NCI-H1436 (cell line): ENCODE measurements around the gene ST6GALNAC5.
A peak's percentile ranks its signal among the peaks of the same experiment; 100 is the strongest.
"Not testable (repeated sequence)": the region's sequence is repeated elsewhere in the genome, so short reads cannot be mapped to it uniquely, and the experiment has no call there.

Experiments used
- DNase-seq: peaks from one replicate; lab custom pipeline; 2025; lab: John Stamatoyannopoulos, UW

The ST6GALNAC5 gene

DNA sequence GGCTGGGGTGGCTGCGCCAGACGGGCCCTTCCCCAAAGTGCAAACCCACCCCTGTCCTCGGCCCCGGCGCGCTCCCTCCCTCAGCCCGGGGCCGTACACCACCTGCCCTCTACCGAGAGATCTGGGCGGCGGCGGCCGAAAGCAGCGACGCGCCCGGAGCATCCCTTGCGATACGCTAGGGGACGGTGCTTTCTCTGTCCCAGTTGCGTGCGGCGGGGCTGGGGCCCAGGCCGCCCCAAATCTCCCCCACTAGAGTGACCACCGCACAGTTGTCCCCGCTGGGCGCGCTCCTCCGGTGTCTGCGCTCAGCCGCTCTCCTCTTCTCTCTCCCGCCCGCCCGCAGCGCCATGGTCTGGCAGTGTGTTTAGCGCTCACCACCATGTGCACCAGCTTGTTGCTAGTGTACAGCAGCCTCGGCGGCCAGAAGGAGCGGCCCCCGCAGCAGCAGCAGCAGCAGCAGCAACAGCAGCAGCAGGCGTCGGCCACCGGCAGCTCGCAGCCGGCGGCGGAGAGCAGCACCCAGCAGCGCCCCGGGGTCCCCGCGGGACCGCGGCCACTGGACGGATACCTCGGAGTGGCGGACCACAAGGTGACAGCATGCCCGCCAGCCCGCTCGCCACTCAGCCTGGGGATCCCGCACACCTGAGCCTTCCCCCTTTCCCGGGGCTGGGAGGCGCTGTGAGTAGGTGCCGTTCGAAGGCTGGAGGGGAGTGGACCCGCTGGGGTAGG, 1.0 kb downstream of the ST6GALNAC5 start:
- peak; percentile 44 for DNase-seq

DNA sequence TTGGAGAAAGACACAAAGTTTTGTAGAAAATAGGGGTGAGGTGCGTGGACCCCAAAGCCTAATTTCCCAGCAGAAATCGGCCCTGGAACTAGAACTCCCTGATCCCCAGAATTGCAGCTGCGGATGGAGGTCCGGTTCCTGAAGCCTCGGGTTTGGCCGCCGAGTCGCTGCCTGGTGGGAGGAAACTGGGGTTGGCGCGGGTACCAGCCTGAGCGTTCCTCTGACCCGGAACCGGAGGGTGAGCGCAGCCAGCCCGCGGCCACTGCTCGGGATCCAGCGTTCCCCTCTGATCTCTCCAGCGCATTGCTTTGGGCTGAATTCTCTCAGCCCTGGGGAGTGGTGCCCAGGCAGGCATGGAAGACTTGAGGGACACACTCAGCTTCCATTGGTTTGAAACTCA, 1.6 kb downstream of the ST6GALNAC5 start:
- DNase-seq, result no peak

- DNase-seq, result no peak
These were observed 2.8 kb downstream of the ST6GALNAC5 start for GRCh38 chr1:76870037-76870436.

DNA sequence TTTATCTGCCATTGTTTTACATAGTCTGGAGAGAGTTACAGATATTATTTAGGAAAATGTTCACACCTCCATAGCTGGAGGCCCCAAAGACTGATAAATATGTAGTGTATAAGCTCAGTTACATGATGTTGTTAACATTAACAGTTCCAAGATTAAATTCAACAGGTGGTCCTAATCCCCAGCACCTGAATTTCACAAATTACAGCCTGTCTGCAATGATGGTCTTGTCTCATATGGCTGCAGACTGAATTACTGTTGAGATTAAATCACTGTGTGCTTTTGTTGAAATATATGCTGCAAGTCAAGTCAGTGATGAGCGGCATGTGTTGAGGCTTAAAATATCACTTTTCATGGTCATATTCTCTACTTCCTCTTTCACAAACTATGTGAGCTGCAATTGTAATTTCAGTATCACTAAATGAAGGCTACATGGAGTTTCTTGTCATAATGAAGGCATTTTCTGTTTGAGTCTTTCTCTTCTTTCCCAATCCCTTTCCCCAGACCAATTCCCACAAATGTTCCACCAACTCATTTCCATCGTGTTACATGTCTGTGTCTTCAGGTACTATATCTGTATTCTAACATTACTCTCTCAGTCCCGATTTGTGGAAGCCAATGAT, 4.2 kb downstream of the ST6GALNAC5 start:
- DNase-seq, result no peak

DNA sequence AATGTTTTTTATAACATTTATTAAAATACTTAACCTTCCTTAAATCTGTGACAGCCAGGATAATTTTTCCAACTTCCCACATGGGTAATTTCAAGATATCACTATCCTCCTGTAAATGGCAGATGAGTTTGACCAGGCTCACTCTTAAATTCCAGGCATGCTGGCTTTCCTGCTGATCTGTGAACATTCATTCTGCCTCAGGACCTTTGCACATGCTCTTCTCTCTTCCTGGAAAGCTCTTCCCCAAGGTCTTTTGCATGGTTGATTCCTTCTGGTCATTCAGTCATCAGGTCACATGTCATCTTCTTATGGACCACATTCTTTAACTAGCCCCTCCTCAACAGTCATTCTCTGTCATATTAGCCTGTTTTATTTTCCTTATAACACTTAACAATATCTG, 5.7 kb downstream of the ST6GALNAC5 start:
- DNase-seq, result no peak

- no peak for DNase-seq
These were observed 9.5 kb downstream of the ST6GALNAC5 start for GRCh38 chr1:76876655-76877395.

DNA sequence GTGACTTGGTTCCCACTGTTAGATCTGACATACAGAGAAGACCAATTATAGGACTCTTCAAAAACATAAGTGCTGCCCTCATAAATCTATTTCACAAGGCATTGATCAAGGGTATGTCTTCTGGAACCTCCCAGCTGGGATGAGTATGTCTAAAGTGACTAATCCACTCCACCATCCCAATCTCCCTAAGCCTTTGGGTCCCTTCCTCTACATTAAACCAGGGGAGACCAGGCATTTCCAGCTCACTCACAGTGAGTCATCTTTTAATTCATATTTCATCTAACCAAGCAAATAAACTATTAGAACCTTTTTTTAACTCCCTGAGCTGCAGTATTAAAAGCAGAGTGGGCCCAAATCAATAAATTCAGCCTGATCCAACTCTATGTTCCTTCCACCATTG, 11.7 kb downstream of the ST6GALNAC5 start:
- DNase-seq, result not testable (repeated sequence)

DNA sequence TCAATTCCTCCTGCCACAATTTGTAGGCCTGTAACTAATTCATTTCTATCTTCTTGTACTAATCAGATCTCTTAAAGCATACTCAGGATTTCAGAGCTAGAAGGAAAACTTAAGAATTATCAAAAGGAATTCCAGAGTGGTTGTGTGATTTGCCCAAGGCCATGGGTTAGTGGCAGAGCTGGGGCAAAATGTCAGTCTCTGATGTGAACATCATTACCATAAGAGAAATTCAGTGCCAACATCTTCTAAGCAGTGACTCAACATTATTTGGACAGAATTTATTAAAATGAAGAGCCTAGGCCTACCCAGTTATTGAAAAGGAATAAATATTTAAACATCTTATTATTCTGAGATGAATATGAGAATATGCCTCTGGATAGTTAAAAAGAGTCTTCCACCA, 14.5 kb downstream of the ST6GALNAC5 start:
- no peak for DNase-seq

- DNase-seq, result no peak
These were observed 24.8 kb downstream of the ST6GALNAC5 start for GRCh38 chr1:76891931-76892622.

DNA sequence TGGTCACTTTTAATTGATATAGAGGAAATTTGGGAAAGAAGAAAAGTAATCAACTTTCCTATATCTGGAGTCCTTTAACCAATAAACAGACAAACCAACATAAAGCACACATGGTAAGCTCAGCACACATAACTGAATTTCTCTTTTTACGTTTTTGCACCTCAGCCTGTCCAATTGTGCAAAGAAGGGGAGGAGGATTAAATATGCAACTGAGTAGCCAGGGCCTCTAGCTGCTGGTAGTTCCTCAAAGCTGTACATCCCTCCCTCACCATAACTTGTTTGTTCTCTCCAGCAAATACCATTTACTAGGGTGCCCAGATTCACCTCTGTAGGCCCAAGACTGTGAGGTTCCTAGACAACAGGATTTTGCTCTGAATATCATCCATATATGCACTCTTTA, 25.4 kb downstream of the ST6GALNAC5 start:
- DNase-seq, result no peak

DNA sequence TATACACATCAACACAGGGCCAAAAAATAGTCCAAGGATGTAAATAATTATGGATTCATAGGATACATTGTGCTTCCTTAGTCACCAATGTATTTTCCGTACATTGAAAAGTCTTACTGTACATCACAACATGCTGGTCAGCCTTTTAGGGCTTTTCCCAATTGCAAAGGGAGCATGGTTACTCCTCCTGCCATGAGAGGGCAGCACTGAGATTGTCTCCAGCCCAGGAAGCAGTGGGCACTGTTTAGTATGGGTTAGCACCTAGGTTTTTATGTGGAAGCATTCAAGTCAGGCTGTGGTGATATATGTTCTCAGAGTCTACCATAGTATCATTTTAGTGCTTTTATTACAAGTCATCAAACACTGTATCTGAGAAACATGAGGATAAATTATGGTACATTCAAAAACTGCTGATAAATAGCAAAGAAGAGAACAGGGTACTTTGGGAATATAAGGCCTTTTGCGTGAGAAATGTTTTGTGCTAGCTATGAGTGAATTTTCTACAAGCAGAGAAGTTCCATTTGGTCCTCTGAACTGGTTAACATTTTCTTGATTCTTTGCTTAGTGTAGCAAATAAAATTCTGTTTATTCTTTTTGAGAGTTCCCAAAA, 34.0 kb downstream of the ST6GALNAC5 start:
- DNase-seq, result peak; percentile 36

DNA sequence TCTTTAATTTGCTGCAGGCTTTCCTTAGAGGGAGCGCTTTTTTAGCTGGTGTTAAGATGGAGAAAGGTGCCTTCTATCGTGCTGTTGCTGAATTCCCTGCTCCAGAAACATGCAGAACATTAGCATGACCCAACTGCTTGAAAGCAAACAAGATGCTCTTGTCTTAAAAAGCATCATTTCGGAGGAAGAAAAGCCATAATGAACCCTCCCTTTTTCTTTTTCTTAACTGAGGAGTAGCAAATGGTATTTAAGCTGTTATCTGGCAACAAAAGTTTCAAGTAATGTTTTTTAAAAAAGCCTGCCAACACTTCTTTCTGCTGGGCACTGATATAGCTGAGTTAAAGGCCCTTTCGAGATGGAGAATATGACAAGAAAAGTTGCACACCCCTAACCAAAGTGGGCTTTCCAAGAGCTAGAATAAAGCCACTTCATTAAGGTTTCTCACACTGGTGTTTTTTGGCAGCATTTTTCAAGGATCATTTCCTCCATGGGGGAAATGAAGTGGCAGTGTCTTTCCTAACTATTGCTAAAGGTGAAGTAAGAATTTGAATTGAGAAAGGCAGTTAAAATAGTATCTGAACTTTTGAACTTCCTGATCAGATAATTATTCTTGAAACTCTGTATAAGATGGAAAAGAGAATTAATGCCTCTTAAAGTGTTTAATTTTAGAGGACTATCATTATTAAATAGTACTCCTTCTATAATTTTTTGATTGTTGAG, 38.8 kb downstream of the ST6GALNAC5 start:
- DNase-seq, result no peak

- DNase-seq, result no peak
These were observed 42.0 kb downstream of the ST6GALNAC5 start for GRCh38 chr1:76909311-76909710.

GRCh38 chr1:76919085-76919484, 51.8 kb downstream of the ST6GALNAC5 start:
- no peak for DNase-seq

DNA sequence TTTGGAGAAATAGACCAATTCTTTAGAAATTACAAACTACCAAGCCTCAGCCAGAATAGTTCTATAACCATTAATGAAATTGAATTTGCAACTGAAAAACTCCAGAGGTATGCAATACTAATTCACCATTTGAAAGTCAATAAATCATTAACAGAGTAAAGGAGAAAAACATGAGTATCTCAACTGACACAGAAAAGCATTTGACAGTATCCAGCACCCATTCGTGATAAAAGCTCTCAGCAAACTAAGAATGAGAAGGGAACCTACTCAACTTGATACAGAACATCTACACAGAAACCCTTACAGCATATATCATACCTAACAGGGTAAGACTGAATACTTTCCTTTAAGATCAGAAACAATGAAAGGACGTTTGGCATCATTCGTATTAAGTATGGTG, 54.3 kb downstream of the ST6GALNAC5 start:
- no peak for DNase-seq

DNA sequence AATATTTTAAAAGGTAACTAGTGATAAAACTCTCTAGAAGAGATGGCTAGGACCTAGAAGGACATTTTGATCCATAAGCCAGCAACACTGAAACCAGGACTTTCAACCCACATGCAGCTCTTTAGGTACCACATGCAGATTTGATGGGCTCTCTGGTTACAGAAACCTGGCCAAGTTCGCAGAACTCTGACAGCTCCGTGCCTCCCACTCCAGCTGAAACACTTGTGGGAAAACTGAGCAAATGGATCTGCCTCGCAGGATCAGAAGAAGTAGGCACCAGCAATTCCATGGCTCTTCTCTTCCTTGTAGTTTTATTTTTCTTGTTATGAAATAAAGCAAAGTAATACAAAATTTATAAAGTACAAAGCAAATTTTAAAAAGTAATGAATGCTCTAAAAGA, 58.5 kb downstream of the ST6GALNAC5 start:
- DNase-seq, result no peak

GRCh38 chr1:76928522-76928921, 61.2 kb downstream of the ST6GALNAC5 start:
- DNase-seq, result no peak

DNA sequence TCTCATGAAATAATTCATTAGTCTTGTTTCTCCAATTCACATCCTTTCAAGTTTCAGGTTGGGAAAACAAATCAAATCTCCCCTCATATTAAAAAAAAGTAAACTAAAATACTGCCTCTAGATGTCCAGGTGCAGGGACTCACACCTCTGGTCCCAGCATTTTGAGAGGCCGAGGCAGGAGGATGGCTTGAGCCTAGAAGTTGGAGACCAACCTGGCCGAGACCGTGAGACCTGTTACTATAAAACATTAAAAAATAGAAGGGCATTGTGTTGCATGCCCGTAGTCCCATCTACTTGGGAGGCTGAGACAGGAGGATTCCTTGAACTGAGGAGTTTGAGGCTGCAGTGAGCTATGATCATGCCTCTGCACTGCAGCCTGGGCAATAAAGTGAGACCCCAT, 61.9 kb downstream of the ST6GALNAC5 start:
- DNase-seq, result no peak

- no peak for DNase-seq
These were observed 66.9 kb downstream of the ST6GALNAC5 start for GRCh38 chr1:76933847-76934815.

DNA sequence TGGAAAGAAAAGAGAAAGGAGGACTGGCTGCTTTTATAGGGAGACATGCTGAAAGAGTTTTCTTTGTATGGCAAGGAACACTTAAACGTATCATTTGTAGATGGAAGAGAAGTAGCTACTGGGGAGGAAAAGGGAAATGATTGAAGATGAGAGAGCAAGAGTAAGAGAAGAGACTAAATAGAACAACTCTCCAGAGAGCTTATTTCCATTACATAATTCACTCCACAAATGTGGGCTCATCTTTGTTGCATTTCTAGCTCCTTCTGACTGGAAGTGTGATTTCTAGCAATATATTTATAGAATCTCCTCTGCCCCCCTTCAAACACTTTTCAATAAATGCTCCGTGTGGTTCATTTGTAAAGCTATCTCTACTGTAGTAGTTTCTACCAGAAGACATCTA, 71.0 kb downstream of the ST6GALNAC5 start:
- no peak for DNase-seq
